CD8-positive, alpha-beta memory T cell (primary cell): ENCODE data around the gene RTRAF. TPM values are rescaled to one million over a fixed set of nuclear protein-coding genes. Genes with fewer than 3 reads are reported as not detected.
A peak's percentile ranks its signal among the peaks of the same experiment; 100 is the strongest.

ENCODE experiments used
- CTCF ChIA-PET: fragments of 350-600 bp; sonication (Branson Sonifier 250); formaldehyde crosslinking; loops from one replicate; lab custom pipeline; 2021; ENCODE audit warnings: antibody characterized with exemption; lab: Charles Lee
- POLR2A ChIA-PET: fragments of 350-600 bp; sonication (Branson Sonifier 250); formaldehyde crosslinking; loops from one replicate; lab custom pipeline; 2021; ENCODE audit warnings: antibody characterized with exemption; lab: Charles Lee
- DNase-seq, 5 donors: peaks; one replicate each; pipeline versions ENCODE4 v3.0.0 to v3.0.0-alpha.2; 2020 to 2022; ENCODE audit warnings: mixed read lengths in 1 of 5
- H3K27ac ChIP-seq: one replicate; pipeline ENCODE4 v1.7.0; 2013; ENCODE audit warnings: low read depth, mild to moderate bottlenecking, low read length, moderate library complexity
- H3K27me3 ChIP-seq: 2 replicates; pipeline ENCODE4 v1.7.0; 2013; ENCODE audit warnings: low read length, mild to moderate bottlenecking; ENCODE audit not compliant: insufficient read depth, poor library complexity, severe bottlenecking
- H3K36me3 ChIP-seq: 2 replicates; pipeline ENCODE4 v1.7.0; 2013; ENCODE audit warnings: mild to moderate bottlenecking, low read length, moderate library complexity; ENCODE audit not compliant: insufficient read depth
- H3K4me1 ChIP-seq: 2 replicates; pipeline ENCODE4 v1.7.0; 2013; ENCODE audit warnings: mild to moderate bottlenecking, low read length, moderate library complexity; ENCODE audit not compliant: insufficient read depth
- H3K4me3 ChIP-seq: 2 replicates; pipeline ENCODE4 v1.7.0; 2013; ENCODE audit warnings: mild to moderate bottlenecking, low read length
- H3K9me3 ChIP-seq: 2 replicates; pipeline ENCODE4 v1.7.0; 2013; ENCODE audit warnings: mild to moderate bottlenecking, low read length
- H3K27ac Mint-ChIP-seq, 8 donors: one replicate each; pipeline ENCODE4 v1.8.0; 2020 to 2021; ENCODE audit warnings: mixed read lengths in 8 of 8, mild to moderate bottlenecking in 6 of 8, inconsistent platforms in 3 of 8, moderate library complexity in 3 of 8
- H3K27me3 Mint-ChIP-seq, 2 donors: one replicate each; pipeline ENCODE4 v1.8.0; 2020 to 2021; ENCODE audit warnings: mixed read lengths in 2 of 2, mild to moderate bottlenecking in 1 of 2, moderate library complexity in 1 of 2
- H3K36me3 Mint-ChIP-seq, 3 donors: one replicate each; pipeline ENCODE4 v1.8.0; 2020 to 2021; ENCODE audit warnings: mixed read lengths in 3 of 3, inconsistent platforms in 1 of 3, mild to moderate bottlenecking in 1 of 3
- H3K4me1 Mint-ChIP-seq, 3 donors: one replicate each; pipeline ENCODE4 v1.8.0; 2020 to 2021; ENCODE audit warnings: mixed read lengths in 3 of 3, inconsistent platforms in 1 of 3, mild to moderate bottlenecking in 1 of 3
- H3K4me3 Mint-ChIP-seq, 7 donors: one replicate each; pipeline ENCODE4 v1.8.0; 2020 to 2021; ENCODE audit warnings: mixed read lengths in 7 of 7, mild to moderate bottlenecking in 6 of 7, moderate library complexity in 4 of 7, inconsistent platforms in 2 of 7
- H3K9me3 Mint-ChIP-seq, 5 donors: one replicate each; pipeline ENCODE4 v1.8.0; 2020 to 2022; ENCODE audit warnings: mixed read lengths in 5 of 5, mild to moderate bottlenecking in 3 of 5, moderate library complexity in 2 of 5, inconsistent platforms in 1 of 5
- polyA plus RNA-seq: library from polyadenylated mRNA; unstranded; fragments of 300-500 nt; fragmentation: Illumina TruSeq; gene quantifications from one replicate; pipeline ENCODE4 v1.2.3, GENCODE V29; 2021
- total RNA-seq, 2 experiments: library from RNA; stranded (reverse); gene quantifications; one replicate each; pipeline ENCODE4 v1.2.3, GENCODE V29; 2021

RTRAF gene
- total and polyA plus RNA-seq, 3 experiments from 2014 or later, result 204 to 217 (median 210) TPM

GRCh38 chr14:52039124-52039815, 49.9 kb downstream of the RTRAF start:
- no peak overlapping the region for H3K4me3 ChIP-seq
- no peak overlapping the region for H3K27ac ChIP-seq
- H3K4me1 ChIP-seq, result no peaks in the 10 kb centered on the region
- H3K36me3 ChIP-seq, result no peaks in the 10 kb centered on the region
- Mint-ChIP-seq H3K27ac (no peak overlapping the region), H3K27me3 (peaks cover 10 to 30% of the 10 kb centered on the region in 2 donors), H3K9me3 (peaks cover 5 to 9% (median 6%) of the 10 kb centered on the region in 5 donors), H3K36me3 (peaks cover 0 to 15% (median 0%) of the 10 kb centered on the region in 3 donors), H3K4me1 (peaks cover 0 to 3% (median 3%) of the 10 kb centered on the region in 3 donors), H3K4me3 (no peak overlapping the region)
- POLR2A ChIA-PET, result no interaction called here
- CTCF ChIA-PET, result no interaction called here
- no peaks in the 10 kb centered on the region for H3K27me3 ChIP-seq
- H3K9me3 ChIP-seq, result no peaks in the 10 kb centered on the region
- no peak for DNase-seq

DNA sequence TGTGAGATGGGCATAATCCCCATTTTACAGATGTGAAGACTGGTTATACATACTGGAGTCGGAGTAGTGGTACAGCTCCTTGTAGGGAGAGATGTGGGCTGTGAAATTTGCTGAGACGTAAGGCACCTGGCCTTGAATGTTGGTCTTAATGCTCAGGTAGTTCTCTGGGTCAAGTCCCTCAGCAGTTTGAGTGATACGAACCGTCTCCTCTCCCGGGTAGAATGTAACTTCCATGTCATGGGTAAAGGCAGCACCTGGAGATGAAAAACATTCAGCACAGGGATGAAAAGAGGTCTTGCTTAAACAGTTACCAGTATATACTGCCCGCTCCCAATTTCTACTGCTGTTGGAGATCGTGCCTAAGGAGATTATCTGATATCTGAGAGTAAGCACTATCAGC, 51.3 kb downstream of the RTRAF start:
- Histone ChIP-seq H3K27ac (no peak overlapping the region), H3K9me3 (no peaks in the 10 kb centered on the region), H3K27me3 (no peaks in the 10 kb centered on the region), H3K4me3 (no peak overlapping the region), H3K4me1 (no peaks in the 10 kb centered on the region), H3K36me3 (no peaks in the 10 kb centered on the region)
- ChIA-PET POLR2A (no interaction called here), CTCF (interaction anchor here (1.2 kb wide), 1 partner anchor 232 kb away, joined by 4 read pairs; no protein-coding TSS in a partner anchor)
- peaks cover 0 to 15% (median 0%) of the 10 kb centered on the region in 3 donors for H3K36me3 Mint-ChIP-seq
- peaks cover 0 to 3% (median 3%) of the 10 kb centered on the region in 3 donors for H3K4me1 Mint-ChIP-seq
- peaks cover 5 to 9% (median 6%) of the 10 kb centered on the region in 5 donors for H3K9me3 Mint-ChIP-seq
- H3K27me3 Mint-ChIP-seq, result peaks cover 10 to 26% of the 10 kb centered on the region in 2 donors
- H3K27ac Mint-ChIP-seq, result no peak overlapping the region
- DNase-seq, result no peak
- H3K4me3 Mint-ChIP-seq, result no peak overlapping the region

DNA sequence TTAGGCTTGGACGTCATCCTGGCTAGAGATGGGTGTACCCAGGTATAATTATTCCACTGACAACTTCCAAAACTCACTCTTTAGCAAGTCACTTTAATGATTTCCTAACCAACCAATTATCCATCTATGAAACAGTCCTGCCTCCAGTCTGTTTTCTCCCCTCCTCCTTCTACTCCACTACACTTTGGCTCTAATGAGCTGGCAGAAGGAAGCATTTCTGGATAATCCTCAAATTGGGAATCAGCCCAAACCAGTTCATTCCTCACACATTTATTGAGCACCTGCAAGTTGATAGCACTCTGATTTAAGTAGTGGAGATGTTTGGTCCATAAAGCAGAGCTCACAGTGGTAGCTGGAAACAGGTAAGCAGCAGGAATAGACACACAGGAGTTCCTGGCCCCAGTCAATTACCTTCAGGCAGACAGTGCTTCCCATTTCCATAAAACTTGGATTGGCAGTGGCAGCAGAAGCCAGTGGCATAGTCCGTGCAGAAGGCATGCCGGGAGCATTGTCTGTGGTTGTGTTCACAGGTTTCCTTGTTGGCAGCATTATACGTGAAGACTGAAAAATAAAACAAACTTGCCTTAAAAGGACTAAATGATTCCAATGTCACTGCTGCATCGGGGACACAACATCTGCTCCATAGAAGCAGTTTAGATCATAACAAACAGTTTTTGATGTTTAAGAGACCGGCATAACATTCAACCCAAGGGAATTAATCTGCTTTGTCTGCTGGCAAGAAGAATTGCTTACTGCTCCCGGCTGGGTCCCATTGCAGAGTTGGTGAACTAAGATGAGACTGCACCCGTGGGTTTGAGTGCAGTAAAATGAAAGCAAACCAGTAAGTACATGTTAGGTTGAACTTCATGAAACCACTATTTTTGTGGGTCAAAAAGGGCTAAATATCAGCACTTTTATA, 53.3 kb downstream of the RTRAF start:
- H3K4me3 Mint-ChIP-seq, result no peak overlapping the region
- no peaks in the 10 kb centered on the region for H3K36me3 ChIP-seq
- no peak overlapping the region for H3K27ac ChIP-seq
- peaks cover 0 to 6% (median 0%) of the 10 kb centered on the region in 3 donors for H3K36me3 Mint-ChIP-seq
- no peak overlapping the region for H3K27ac Mint-ChIP-seq
- no peaks in the 10 kb centered on the region for H3K9me3 ChIP-seq
- CTCF ChIA-PET, result interaction anchor here (0.6 to 1.0 kb wide), 2 partner anchors 14 to 918 kb away, joined by 3 read pairs; no protein-coding TSS in a partner anchor
- H3K27me3 ChIP-seq, result no peaks in the 10 kb centered on the region
- H3K4me3 ChIP-seq, result no peak overlapping the region
- H3K4me1 Mint-ChIP-seq, result peaks cover 0 to 3% (median 3%) of the 10 kb centered on the region in 3 donors
- no peak for DNase-seq
- H3K27me3 Mint-ChIP-seq, result peaks cover 10 to 16% of the 10 kb centered on the region in 2 donors
- POLR2A ChIA-PET, result no interaction called here
- H3K4me1 ChIP-seq, result no peaks in the 10 kb centered on the region
- no peaks in the 10 kb centered on the region for H3K9me3 Mint-ChIP-seq

GRCh38 chr14:52043690-52044089, 54.3 kb downstream of the RTRAF start:
- CTCF ChIA-PET, result interaction anchor here (0.7 to 1.4 kb wide), 5 partner anchors 11 to 917 kb away, joined by 3 read pairs; no protein-coding TSS in a partner anchor
- H3K36me3 ChIP-seq, result no peaks in the 10 kb centered on the region

DNA sequence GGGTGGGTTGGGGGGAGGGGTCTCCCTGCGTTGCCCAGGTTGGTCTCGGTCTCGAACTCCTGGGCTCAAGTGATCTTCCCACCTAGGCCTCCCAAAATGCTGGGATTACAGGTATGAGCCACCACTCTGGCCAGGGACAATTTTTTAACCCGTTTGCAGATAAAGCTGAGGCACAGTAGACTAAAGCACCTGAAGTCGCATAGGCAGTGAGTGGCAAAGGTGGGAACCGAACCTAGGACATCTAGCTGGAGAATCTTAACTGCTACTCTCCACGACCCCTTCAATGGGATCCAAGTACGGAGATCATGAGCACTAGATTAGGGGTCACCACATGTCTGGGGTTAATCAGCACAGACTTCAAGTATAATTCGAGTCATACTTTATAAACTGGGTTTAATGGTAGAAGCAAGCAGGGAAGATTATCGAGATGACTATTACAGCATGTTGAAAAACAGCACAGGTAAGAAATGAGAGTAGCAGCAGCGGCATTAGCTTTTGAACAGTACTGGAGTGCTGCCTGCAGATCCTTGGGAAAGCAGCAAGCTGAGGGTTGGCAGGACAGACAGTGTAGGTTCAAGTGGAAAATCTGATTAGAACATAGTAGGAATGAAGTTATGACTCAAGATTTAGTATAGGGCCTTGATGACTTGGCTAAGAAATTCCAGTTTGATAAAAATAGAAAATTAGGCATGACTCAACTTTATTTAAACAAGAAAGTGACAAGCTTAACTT, 55.6 kb downstream of the RTRAF start:
- Mint-ChIP-seq H3K4me1 (peaks cover 0 to 3% (median 3%) of the 10 kb centered on the region in 3 donors), H3K27ac (no peak overlapping the region), H3K36me3 (no peaks in the 10 kb centered on the region), H3K4me3 (peak overlapping the region in 1 of 7 donors; percentile 2), H3K27me3 (peaks cover 6 to 8% of the 10 kb centered on the region in 2 donors), H3K9me3 (no peaks in the 10 kb centered on the region)
- ChIA-PET CTCF (interaction anchor here (0.8 to 1.4 kb wide), 4 partner anchors 12 to 86 kb away, joined by 3 to 5 read pairs (median 3); no protein-coding TSS in a partner anchor), POLR2A (interaction anchor here (0.7 kb wide), 1 partner anchor 24 kb away, joined by 4 read pairs; no protein-coding TSS in a partner anchor)
- Histone ChIP-seq H3K4me1 (no peaks in the 10 kb centered on the region), H3K27me3 (no peaks in the 10 kb centered on the region), H3K27ac (no peak overlapping the region), H3K36me3 (no peaks in the 10 kb centered on the region), H3K4me3 (no peak overlapping the region), H3K9me3 (no peaks in the 10 kb centered on the region)
- no peak for DNase-seq

More at GRCh38 chr14:52043690-52044089, 54.3 kb downstream of the RTRAF start:
- peaks cover 0 to 3% (median 3%) of the 10 kb centered on the region in 3 donors for H3K4me1 Mint-ChIP-seq
- peak in 4 of 5 donors; percentile 16 to 62 (median 26) for DNase-seq
- no peak overlapping the region for H3K27ac Mint-ChIP-seq
- Histone ChIP-seq H3K27ac (no peak overlapping the region), H3K9me3 (no peaks in the 10 kb centered on the region), H3K27me3 (no peaks in the 10 kb centered on the region), H3K4me1 (no peaks in the 10 kb centered on the region), H3K4me3 (no peak overlapping the region)
- no peaks in the 10 kb centered on the region for H3K9me3 Mint-ChIP-seq
- no peak overlapping the region for H3K4me3 Mint-ChIP-seq
- POLR2A ChIA-PET, result no interaction called here
- no peaks in the 10 kb centered on the region for H3K36me3 Mint-ChIP-seq
- peaks cover 6 to 8% of the 10 kb centered on the region in 2 donors for H3K27me3 Mint-ChIP-seq

DNA sequence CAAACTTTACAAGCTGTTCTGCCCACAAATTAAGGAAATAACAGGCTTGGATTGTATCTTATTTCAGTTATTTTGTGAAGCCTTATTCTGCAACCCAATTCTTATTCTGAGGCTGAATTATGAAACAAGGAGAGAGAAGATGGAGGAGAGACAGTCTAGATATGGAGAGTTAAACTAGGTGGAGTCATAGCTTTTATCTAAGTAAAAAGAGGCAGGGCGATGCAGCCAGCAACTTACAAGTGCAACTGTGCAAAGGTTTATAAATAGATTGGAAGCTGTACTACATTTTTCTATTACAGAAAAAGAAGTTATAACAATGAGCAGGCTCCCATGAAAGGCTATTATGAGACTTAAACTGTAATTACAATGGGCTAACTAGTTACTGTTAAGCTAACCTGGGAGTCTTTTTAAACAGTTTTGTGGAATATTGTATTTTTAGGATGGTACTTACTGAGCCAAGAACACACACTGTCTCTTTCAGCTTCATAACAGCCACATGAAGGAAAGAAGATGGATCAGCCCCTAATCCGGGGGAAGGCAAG, 57.1 kb downstream of the RTRAF start:
- H3K27me3 Mint-ChIP-seq, result peaks cover 6 to 8% of the 10 kb centered on the region in 2 donors
- H3K9me3 ChIP-seq, result no peaks in the 10 kb centered on the region
- no peak overlapping the region for H3K4me3 Mint-ChIP-seq
- peak overlapping the region in 2 of 8 donors; percentile 22 to 32 for H3K27ac Mint-ChIP-seq
- H3K4me1 ChIP-seq, result no peaks in the 10 kb centered on the region
- no peaks in the 10 kb centered on the region for H3K9me3 Mint-ChIP-seq
- CTCF ChIA-PET, result interaction anchor here (0.6 to 1.1 kb wide), 2 partner anchors 39 to 479 kb away, joined by 3 to 5 read pairs; no protein-coding TSS in a partner anchor
- H3K4me1 Mint-ChIP-seq, result peaks cover 0 to 3% (median 3%) of the 10 kb centered on the region in 3 donors
- no peak overlapping the region for H3K27ac ChIP-seq
- no peak for DNase-seq
- H3K36me3 Mint-ChIP-seq, result no peaks in the 10 kb centered on the region
- no peaks in the 10 kb centered on the region for H3K36me3 ChIP-seq
- H3K4me3 ChIP-seq, result no peak overlapping the region
- H3K27me3 ChIP-seq, result no peaks in the 10 kb centered on the region
- POLR2A ChIA-PET, result no interaction called here

GRCh38 chr14:52048116-52048515, 58.8 kb downstream of the RTRAF start:
- Mint-ChIP-seq H3K27me3 (peaks cover 5 to 9% of the 10 kb centered on the region in 2 donors), H3K36me3 (no peaks in the 10 kb centered on the region), H3K4me3 (no peak overlapping the region), H3K27ac (no peak overlapping the region), H3K9me3 (no peaks in the 10 kb centered on the region), H3K4me1 (peaks cover 0 to 3% (median 3%) of the 10 kb centered on the region in 3 donors)
- H3K36me3 ChIP-seq, result no peaks in the 10 kb centered on the region
- H3K27ac ChIP-seq, result no peak overlapping the region
- DNase-seq, result no peak
- CTCF ChIA-PET, result interaction anchor here (1.3 kb wide), 1 partner anchor 225 kb away, joined by 3 read pairs; no protein-coding TSS in a partner anchor
- no peaks in the 10 kb centered on the region for H3K4me1 ChIP-seq
- no peaks in the 10 kb centered on the region for H3K9me3 ChIP-seq
- POLR2A ChIA-PET, result no interaction called here
- H3K4me3 ChIP-seq, result no peak overlapping the region
- H3K27me3 ChIP-seq, result no peaks in the 10 kb centered on the region
